ENCODE measurements around the gene ATG13. TPM values are rescaled to one million over a fixed set of nuclear protein-coding genes. Genes with fewer than 3 reads are reported as not detected.

ATG13 gene
- polyA plus RNA-seq, 1 of the 3 experiments (the other 2 are of a cell fraction), result 39.4 TPM

DNA sequence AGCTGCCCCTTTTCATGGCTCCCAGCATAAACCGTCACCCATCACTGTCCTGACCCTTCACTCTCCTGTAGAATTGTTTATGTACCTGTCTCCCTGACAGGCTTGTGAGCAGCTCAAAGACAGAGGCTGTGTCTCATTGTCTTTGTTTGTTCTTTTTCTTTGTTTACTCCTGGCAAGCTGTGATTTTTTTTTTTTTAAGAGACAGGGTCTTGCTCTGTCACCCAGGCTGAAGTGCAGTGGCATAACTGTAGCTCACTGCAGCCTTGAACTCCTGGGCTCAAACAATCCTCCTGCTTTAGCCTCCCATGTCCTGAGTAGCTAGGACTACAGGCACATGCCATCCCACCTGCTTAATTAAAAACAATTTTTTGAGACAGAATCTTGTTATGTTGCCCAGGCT lies 73.3 kb downstream of the ATG13 start:
- Histone ChIP-seq H4K20me1 (ENCODE audit: insufficient read depth) (no peaks in the 10 kb centered on the region), H3K9me2 (no peaks in the 10 kb centered on the region), H3K4me2 (no peak overlapping the region), H3K27me3 (ENCODE audit: insufficient read depth) (no peaks in the 10 kb centered on the region), H3F3A (replicated peaks; ENCODE audit: insufficient read depth) (no peaks in the 10 kb centered on the region), H3K4me3 (ENCODE audit: low read depth in 2 of 2, low read length in 1 of 2) (no peak overlapping the region), H2AFZ (ENCODE audit: low read depth) (no peak overlapping the region), H3K9me3 (no peaks in the 10 kb centered on the region), H3K27ac (ENCODE audit: low read depth in 2 of 2, low read length in 1 of 2) (no peak overlapping the region), H3K4me1 (ENCODE audit: control insufficient read depth in 1 of 2, insufficient read depth in 2 of 2, low read depth in 1 of 2, low read length in 1 of 2) (peaks cover 4% of the 10 kb centered on the region in 2 experiments; a peak in 2 of 4 replicates), H3K9ac (no peak overlapping the region), H3K79me2 (ENCODE audit: insufficient read depth) (no peaks in the 10 kb centered on the region), H3K36me3 (replicated peaks in 1 of 2; ENCODE audit: control insufficient read depth in 1 of 2, insufficient read depth in 2 of 2, low read length in 1 of 2) (peaks cover 41 to 42% of the 10 kb centered on the region in 2 experiments)
- DNase-seq, result no peak
- CTCF ChIA-PET, result no interaction called here
- TF ChIP-seq, protein P1, sequence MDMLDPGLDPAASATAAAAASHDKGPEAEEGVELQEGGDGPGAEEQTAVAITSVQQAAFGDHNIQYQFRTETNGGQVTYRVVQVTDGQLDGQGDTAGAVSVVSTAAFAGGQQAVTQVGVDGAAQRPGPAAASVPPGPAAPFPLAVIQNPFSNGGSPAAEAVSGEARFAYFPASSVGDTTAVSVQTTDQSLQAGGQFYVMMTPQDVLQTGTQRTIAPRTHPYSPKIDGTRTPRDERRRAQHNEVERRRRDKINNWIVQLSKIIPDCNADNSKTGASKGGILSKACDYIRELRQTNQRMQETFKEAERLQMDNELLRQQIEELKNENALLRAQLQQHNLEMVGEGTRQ (IDR thresholded peaks at IDR 0.05; ENCODE audit: borderline replicate concordance, low read depth, low read length), result no peak
- TF ChIP-seq, protein P2, sequence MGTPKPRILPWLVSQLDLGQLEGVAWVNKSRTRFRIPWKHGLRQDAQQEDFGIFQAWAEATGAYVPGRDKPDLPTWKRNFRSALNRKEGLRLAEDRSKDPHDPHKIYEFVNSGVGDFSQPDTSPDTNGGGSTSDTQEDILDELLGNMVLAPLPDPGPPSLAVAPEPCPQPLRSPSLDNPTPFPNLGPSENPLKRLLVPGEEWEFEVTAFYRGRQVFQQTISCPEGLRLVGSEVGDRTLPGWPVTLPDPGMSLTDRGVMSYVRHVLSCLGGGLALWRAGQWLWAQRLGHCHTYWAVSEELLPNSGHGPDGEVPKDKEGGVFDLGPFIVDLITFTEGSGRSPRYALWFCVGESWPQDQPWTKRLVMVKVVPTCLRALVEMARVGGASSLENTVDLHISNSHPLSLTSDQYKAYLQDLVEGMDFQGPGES (IDR thresholded peaks at IDR 0.05; ENCODE audit: low read depth, low read length), result no peak
- no peak for TF ChIP-seq FOXJ3 (CRISPR knock-in tag; IDR thresholded peaks at IDR 0.05)
- no peak for TF ChIP-seq EP300 (IDR thresholded peaks at IDR 0.05; ENCODE audit: borderline replicate concordance in 1 of 2, low read depth in 1 of 2, low read length in 1 of 2)
- TF ChIP-seq FOXM1 (IDR thresholded peaks at IDR 0.05; ENCODE audit: low read depth), result no peak
- no peak for TF ChIP-seq SIN3A (IDR thresholded peaks at IDR 0.05; ENCODE audit: borderline replicate concordance, low read depth, low read length)
- no peak for TF ChIP-seq CHD2 (IDR thresholded peaks at IDR 0.05; ENCODE audit: low read length, partially characterized antibody)
- TF ChIP-seq NRF1 (IDR thresholded peaks at IDR 0.05; ENCODE audit: low read depth, low read length), result no peak
- TF ChIP-seq, protein P3, sequence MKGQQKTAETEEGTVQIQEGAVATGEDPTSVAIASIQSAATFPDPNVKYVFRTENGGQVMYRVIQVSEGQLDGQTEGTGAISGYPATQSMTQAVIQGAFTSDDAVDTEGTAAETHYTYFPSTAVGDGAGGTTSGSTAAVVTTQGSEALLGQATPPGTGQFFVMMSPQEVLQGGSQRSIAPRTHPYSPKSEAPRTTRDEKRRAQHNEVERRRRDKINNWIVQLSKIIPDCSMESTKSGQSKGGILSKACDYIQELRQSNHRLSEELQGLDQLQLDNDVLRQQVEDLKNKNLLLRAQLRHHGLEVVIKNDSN (IDR thresholded peaks at IDR 0.05; ENCODE audit: borderline replicate concordance, low read depth), result no peak
- TF ChIP-seq MXI1 (IDR thresholded peaks at IDR 0.05; ENCODE audit: low read depth, low read length), result no peak
- no peak for TF ChIP-seq GATA2 (CRISPR knock-in tag; IDR thresholded peaks at IDR 0.05)
- TF ChIP-seq RFX5 (IDR thresholded peaks at IDR 0.05; ENCODE audit: low read length), result no peak
- TF ChIP-seq, protein P4, sequence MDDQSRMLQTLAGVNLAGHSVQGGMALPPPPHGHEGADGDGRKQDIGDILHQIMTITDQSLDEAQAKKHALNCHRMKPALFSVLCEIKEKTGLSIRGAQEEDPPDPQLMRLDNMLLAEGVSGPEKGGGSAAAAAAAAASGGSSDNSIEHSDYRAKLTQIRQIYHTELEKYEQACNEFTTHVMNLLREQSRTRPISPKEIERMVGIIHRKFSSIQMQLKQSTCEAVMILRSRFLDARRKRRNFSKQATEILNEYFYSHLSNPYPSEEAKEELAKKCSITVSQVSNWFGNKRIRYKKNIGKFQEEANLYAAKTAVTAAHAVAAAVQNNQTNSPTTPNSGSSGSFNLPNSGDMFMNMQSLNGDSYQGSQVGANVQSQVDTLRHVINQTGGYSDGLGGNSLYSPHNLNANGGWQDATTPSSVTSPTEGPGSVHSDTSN (IDR thresholded peaks at IDR 0.05), result no peak
- no peak for TF ChIP-seq POLR2AphosphoS5 (IDR thresholded peaks at IDR 0.05; ENCODE audit: low read depth, low read length)
- TF ChIP-seq, protein P5, sequence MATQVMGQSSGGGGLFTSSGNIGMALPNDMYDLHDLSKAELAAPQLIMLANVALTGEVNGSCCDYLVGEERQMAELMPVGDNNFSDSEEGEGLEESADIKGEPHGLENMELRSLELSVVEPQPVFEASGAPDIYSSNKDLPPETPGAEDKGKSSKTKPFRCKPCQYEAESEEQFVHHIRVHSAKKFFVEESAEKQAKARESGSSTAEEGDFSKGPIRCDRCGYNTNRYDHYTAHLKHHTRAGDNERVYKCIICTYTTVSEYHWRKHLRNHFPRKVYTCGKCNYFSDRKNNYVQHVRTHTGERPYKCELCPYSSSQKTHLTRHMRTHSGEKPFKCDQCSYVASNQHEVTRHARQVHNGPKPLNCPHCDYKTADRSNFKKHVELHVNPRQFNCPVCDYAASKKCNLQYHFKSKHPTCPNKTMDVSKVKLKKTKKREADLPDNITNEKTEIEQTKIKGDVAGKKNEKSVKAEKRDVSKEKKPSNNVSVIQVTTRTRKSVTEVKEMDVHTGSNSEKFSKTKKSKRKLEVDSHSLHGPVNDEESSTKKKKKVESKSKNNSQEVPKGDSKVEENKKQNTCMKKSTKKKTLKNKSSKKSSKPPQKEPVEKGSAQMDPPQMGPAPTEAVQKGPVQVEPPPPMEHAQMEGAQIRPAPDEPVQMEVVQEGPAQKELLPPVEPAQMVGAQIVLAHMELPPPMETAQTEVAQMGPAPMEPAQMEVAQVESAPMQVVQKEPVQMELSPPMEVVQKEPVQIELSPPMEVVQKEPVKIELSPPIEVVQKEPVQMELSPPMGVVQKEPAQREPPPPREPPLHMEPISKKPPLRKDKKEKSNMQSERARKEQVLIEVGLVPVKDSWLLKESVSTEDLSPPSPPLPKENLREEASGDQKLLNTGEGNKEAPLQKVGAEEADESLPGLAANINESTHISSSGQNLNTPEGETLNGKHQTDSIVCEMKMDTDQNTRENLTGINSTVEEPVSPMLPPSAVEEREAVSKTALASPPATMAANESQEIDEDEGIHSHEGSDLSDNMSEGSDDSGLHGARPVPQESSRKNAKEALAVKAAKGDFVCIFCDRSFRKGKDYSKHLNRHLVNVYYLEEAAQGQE (IDR thresholded peaks at IDR 0.05; ENCODE audit: low read depth, low read length), result no peak
- TF ChIP-seq TCF12 (IDR thresholded peaks at IDR 0.05), result no peak
- TF ChIP-seq NFIC (IDR thresholded peaks at IDR 0.05; ENCODE audit: borderline replicate concordance), result no peak
- TF ChIP-seq MEF2A (IDR thresholded peaks at IDR 0.05; ENCODE audit: borderline replicate concordance, low read depth), result no peak
- no peak for TF ChIP-seq RXRA (IDR thresholded peaks at IDR 0.05; ENCODE audit: borderline replicate concordance, low read depth)
- no peak for TF ChIP-seq RCOR1 (IDR thresholded peaks at IDR 0.05; ENCODE audit: low read length)
- WGBS (ENCODE audit: low lambda C conversion rate), result 100% methylated on average over 1 of the region's 1 CpG
- POLR2A ChIA-PET, result interaction anchor here (0.6 to 0.8 kb wide), 3 partner anchors 10 to 17 kb away, joined by 3 to 8 read pairs (median 4); partner anchors contain the start of gene ZNF408

Data from SK-N-SH (cell line).